ENCODE results near the gene PTPRG.

Gene PTPRG

DNA sequence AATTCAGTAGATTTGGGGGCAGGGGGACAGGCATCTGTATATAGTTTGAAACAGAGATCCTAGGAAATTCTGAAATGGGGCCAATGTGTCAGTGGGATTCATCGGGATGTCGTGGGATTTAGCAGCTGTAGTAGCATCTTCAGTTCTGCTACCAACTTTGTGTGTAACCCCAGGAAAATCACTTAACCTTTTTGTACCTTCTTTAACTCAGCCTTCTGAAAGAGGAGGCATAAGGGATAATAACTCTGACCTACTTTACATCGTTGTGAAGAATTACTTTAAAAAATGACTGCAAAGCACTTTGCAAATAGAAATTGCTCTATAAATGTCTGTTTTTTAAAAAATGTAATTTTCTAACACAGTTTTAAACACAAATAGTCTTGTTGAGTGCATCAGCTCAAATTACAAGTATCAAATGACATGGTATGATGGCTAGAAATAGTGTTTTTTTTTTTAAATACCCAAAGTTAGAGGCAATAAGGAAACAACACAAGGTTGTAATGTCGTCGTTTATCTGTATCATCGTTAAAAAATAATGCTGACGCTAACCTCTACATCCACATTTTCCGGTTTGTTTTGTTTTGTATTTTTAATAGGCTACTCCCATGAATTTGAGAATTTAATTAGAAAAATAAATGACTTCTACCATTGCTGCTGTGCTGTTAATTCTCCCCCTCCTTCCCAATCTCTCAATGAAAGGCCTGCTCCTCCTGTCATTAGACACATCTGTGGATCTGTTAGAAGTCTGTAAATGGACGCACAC is 338.5 kb downstream of the PTPRG start:
- Histone ChIP-seq H3K9me3 (ENCODE audit: control insufficient read depth, low read length) (no peaks in the 10 kb centered on the region), H3K27ac (ENCODE audit: insufficient read depth, low read length, poor library complexity, severe bottlenecking) (no peak overlapping the region), H3K4me3 (ENCODE audit: insufficient read depth, low read depth, low read length, poor library complexity, severe bottlenecking) (no peak overlapping the region), H3K27me3 (replicated peaks; ENCODE audit: control insufficient read depth, insufficient read depth, low read length, poor library complexity, severe bottlenecking) (no peaks in the 10 kb centered on the region), H3K4me1 (ENCODE audit: control insufficient read depth, insufficient read depth, low read length, poor library complexity, severe bottlenecking) (no peaks in the 10 kb centered on the region), H3K36me3 (ENCODE audit: control insufficient read depth, insufficient read depth, low read length) (no peaks in the 10 kb centered on the region)
- DNase-seq, result no peak

DNA sequence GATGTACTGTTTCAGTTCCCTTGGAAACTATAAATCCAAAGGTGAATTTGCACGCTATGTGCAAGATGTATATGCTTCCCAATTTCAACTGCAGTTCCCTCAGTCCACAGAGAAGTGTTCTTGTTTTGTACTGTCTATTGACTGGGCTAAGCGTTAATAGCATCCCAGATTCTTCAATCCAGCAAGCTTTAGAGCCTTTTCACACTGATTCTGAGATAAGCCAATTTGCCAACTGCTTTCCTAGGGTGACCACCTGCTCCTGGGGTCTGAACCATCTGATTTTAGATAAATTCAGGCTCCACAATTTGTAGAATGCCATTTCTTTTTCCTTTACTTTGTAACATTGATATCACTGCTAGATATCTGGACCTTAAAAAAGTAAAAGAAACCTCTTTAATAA is 340.1 kb downstream of the PTPRG start:
- Histone ChIP-seq H3K9me3 (ENCODE audit: control insufficient read depth, low read length) (no peaks in the 10 kb centered on the region), H3K27me3 (replicated peaks; ENCODE audit: control insufficient read depth, insufficient read depth, low read length, poor library complexity, severe bottlenecking) (no peaks in the 10 kb centered on the region), H3K36me3 (ENCODE audit: control insufficient read depth, insufficient read depth, low read length) (no peaks in the 10 kb centered on the region), H3K27ac (ENCODE audit: insufficient read depth, low read length, poor library complexity, severe bottlenecking) (no peak overlapping the region), H3K4me1 (ENCODE audit: control insufficient read depth, insufficient read depth, low read length, poor library complexity, severe bottlenecking) (no peaks in the 10 kb centered on the region), H3K4me3 (ENCODE audit: insufficient read depth, low read depth, low read length, poor library complexity, severe bottlenecking) (no peak overlapping the region)
- DNase-seq, result no peak

DNA sequence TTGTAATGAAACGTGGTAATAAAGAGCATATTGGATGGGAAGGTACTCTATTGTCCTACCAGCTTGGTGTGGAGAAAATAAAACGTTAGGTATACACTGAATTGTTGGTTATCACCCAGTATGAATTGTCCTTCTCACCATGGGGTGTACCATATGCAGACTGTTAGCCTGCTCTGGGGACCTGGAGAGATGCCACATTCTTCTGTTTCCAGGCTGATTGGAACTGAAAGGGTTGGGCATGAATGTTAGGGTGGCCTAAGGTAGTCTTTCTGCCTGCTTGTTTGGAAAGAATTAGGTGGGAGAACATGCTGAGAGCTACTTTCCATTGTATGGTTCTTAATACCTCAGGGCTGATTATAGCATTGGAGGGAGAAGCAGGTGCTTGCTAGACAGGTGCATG is 340.6 kb downstream of the PTPRG start:
- Histone ChIP-seq H3K9me3 (ENCODE audit: control insufficient read depth, low read length) (no peaks in the 10 kb centered on the region), H3K27me3 (replicated peaks; ENCODE audit: control insufficient read depth, insufficient read depth, low read length, poor library complexity, severe bottlenecking) (no peaks in the 10 kb centered on the region), H3K36me3 (ENCODE audit: control insufficient read depth, insufficient read depth, low read length) (no peaks in the 10 kb centered on the region), H3K4me3 (ENCODE audit: insufficient read depth, low read depth, low read length, poor library complexity, severe bottlenecking) (no peak overlapping the region), H3K4me1 (ENCODE audit: control insufficient read depth, insufficient read depth, low read length, poor library complexity, severe bottlenecking) (no peaks in the 10 kb centered on the region), H3K27ac (ENCODE audit: insufficient read depth, low read length, poor library complexity, severe bottlenecking) (no peak overlapping the region)
- no peak for DNase-seq

DNA sequence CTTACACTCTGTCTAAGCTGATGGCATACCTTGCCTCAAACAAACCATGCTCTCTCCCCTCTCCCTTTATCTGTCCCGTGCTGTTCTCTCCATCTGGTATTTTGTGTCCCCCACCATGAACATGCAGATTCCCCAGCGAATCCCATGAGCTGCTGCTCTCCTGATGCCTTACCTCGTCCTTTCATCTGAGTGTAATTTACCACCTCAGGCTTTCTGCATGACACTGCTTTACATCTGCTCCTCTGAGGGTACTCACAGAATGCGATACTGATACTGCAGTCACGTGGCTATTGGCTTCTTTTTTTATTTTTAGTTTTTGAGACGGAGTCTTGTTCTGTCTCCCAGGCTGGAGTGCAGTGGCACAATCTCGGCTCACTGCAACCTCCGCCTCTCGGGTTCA is 341.7 kb downstream of the PTPRG start:
- no peaks in the 10 kb centered on the region for H3K9me3 ChIP-seq (ENCODE audit: control insufficient read depth, low read length)
- no peaks in the 10 kb centered on the region for H3K36me3 ChIP-seq (ENCODE audit: control insufficient read depth, insufficient read depth, low read length)
- H3K4me1 ChIP-seq (ENCODE audit: control insufficient read depth, insufficient read depth, low read length, poor library complexity, severe bottlenecking), result no peaks in the 10 kb centered on the region
- no peak overlapping the region for H3K4me3 ChIP-seq (ENCODE audit: insufficient read depth, low read depth, low read length, poor library complexity, severe bottlenecking)
- H3K27me3 ChIP-seq (replicated peaks; ENCODE audit: control insufficient read depth, insufficient read depth, low read length, poor library complexity, severe bottlenecking), result no peaks in the 10 kb centered on the region
- no peak for DNase-seq
- H3K27ac ChIP-seq (ENCODE audit: insufficient read depth, low read length, poor library complexity, severe bottlenecking), result no peak overlapping the region

DNA sequence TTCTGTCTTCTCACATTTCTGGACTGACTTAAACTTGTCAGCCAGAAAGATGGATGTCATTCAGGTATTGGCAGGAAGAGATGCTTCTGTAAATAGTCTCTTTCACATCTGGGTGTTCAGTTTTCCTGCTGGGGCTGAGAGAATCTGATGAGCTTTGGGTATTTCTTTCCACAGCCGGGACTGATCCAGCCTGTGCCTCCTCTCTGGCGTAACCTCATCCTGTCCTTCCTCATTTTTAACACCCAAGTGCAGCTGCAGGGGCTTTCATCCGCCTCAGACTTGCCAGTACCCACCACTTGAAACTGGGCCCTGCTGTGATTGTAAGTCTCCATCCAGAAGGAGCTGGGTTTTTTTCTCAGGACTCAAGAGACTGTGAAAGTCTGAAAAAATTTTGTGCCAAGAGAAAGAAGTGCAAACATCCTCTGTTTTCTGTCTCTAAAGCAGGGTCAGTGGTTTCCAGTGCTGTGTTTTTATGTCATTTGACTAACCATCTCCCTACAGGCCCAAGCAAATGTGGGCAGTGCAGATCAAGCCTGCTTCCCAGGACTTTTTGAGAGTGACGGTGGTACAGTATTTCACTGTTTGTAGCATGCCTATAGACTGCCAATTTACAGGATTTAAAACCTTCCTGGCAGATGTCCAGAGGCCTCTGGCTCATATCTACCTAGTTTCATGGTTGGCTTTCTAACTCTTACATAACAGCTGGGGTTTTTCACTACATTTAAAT is 342.7 kb downstream of the PTPRG start:
- Histone ChIP-seq H3K4me3 (ENCODE audit: insufficient read depth, low read depth, low read length, poor library complexity, severe bottlenecking) (no peak overlapping the region), H3K4me1 (ENCODE audit: control insufficient read depth, insufficient read depth, low read length, poor library complexity, severe bottlenecking) (no peaks in the 10 kb centered on the region), H3K36me3 (ENCODE audit: control insufficient read depth, insufficient read depth, low read length) (no peaks in the 10 kb centered on the region), H3K27me3 (replicated peaks; ENCODE audit: control insufficient read depth, insufficient read depth, low read length, poor library complexity, severe bottlenecking) (no peaks in the 10 kb centered on the region), H3K9me3 (ENCODE audit: control insufficient read depth, low read length) (no peaks in the 10 kb centered on the region), H3K27ac (ENCODE audit: insufficient read depth, low read length, poor library complexity, severe bottlenecking) (no peak overlapping the region)
- no peak for DNase-seq

DNA sequence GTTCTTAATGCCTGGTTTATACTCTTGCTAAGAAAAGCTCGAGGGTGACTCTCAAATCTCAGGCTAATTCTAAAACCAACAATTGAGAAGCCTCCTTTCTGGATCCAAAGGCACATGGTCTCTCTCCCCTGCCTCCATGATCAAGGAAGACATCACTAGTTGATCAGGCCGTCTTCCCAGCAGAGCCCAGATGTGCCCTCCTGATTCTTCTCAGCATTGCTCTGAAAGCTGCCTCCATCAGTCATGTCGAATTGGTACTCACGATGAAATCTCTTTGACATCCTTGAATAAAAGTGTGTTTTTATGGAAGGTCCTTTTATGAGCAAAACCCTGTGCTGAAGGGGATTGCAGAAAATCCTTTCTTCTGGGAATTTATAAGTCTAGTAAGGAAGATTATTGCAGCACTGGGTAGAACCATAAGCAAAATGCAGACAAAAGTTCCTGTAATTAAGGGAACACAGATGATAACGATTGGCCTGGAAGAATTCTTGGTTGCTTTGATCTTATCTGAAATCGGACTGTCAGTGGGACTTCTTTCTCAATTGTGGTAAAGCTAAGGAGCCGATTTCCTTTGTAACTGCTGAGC is 345.9 kb downstream of the PTPRG start:
- Histone ChIP-seq H3K27me3 (replicated peaks; ENCODE audit: control insufficient read depth, insufficient read depth, low read length, poor library complexity, severe bottlenecking) (no peaks in the 10 kb centered on the region), H3K27ac (ENCODE audit: insufficient read depth, low read length, poor library complexity, severe bottlenecking) (no peak overlapping the region), H3K4me3 (ENCODE audit: insufficient read depth, low read depth, low read length, poor library complexity, severe bottlenecking) (no peak overlapping the region), H3K4me1 (ENCODE audit: control insufficient read depth, insufficient read depth, low read length, poor library complexity, severe bottlenecking) (no peaks in the 10 kb centered on the region), H3K9me3 (ENCODE audit: control insufficient read depth, low read length) (no peaks in the 10 kb centered on the region), H3K36me3 (ENCODE audit: control insufficient read depth, insufficient read depth, low read length) (no peaks in the 10 kb centered on the region)
- no peak for DNase-seq

DNA sequence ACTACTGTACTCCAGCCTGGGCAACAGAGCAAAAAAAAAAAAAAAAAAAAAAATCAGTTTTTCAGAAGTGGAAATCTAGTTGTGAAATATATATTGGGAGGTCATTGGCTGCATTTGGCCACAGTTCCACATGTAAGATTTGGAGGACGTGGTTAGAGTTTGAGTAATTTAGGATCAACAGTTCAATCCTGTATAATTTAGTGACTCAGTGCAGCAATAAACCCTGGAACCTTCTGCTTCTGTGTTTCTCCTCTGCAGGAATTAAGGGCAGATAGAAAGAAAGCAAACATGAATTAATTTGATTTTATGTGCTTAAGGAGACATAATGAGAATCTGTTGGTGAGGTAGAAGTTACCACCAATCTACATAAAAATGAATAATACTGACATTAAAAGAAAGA is 347.0 kb downstream of the PTPRG start:
- H3K4me3 ChIP-seq (ENCODE audit: insufficient read depth, low read depth, low read length, poor library complexity, severe bottlenecking), result no peak overlapping the region
- no peak overlapping the region for H3K27ac ChIP-seq (ENCODE audit: insufficient read depth, low read length, poor library complexity, severe bottlenecking)
- DNase-seq, result no peak
- H3K27me3 ChIP-seq (replicated peaks; ENCODE audit: control insufficient read depth, insufficient read depth, low read length, poor library complexity, severe bottlenecking), result no peaks in the 10 kb centered on the region
- H3K4me1 ChIP-seq (ENCODE audit: control insufficient read depth, insufficient read depth, low read length, poor library complexity, severe bottlenecking), result no peaks in the 10 kb centered on the region
- H3K36me3 ChIP-seq (ENCODE audit: control insufficient read depth, insufficient read depth, low read length), result no peaks in the 10 kb centered on the region
- no peaks in the 10 kb centered on the region for H3K9me3 ChIP-seq (ENCODE audit: control insufficient read depth, low read length)

DNA sequence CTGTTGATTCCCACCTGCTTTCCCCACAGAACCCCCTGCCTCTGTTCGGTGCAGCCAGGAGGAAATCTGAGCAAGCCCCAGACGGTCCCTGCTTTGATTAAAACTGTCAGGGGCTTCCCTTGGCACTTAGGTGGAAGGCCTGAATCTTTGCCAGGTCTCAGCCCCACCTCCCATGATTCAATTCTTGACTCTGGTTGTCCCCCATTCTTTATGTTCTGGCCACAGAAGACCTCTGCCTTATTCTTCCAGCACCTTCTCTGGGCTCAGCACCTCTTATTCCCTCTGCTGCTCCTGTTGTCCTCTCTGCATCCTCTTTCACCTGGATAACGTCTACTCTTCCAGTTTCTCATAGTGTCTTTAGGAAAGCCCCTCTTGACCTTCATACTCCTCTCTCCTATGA is 349.4 kb downstream of the PTPRG start:
- no peaks in the 10 kb centered on the region for H3K27me3 ChIP-seq (replicated peaks; ENCODE audit: control insufficient read depth, insufficient read depth, low read length, poor library complexity, severe bottlenecking)
- no peak overlapping the region for H3K27ac ChIP-seq (ENCODE audit: insufficient read depth, low read length, poor library complexity, severe bottlenecking)
- no peak for DNase-seq
- H3K9me3 ChIP-seq (ENCODE audit: control insufficient read depth, low read length), result no peaks in the 10 kb centered on the region
- H3K36me3 ChIP-seq (ENCODE audit: control insufficient read depth, insufficient read depth, low read length), result no peaks in the 10 kb centered on the region
- no peaks in the 10 kb centered on the region for H3K4me1 ChIP-seq (ENCODE audit: control insufficient read depth, insufficient read depth, low read length, poor library complexity, severe bottlenecking)
- H3K4me3 ChIP-seq (ENCODE audit: insufficient read depth, low read depth, low read length, poor library complexity, severe bottlenecking), result no peak overlapping the region

DNA sequence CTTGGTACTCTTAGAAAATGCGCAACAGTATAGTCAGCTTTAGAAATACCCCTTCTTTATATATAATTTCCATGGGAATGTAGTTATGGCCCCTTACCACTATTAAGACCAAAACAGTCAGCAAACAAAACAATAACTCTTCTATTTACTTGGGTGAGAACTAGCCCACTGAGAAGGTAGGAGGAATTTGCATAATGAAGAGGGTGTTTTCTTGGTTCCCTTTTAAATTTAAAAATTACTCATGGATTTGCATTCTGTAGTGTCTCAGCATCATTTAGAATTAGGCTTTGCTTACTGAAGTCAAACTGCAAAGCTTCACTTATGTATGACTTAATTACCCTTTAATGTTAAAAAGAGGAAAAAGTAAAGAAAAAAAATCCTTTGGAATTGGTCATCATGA is 350.8 kb downstream of the PTPRG start:
- no peak overlapping the region for H3K4me3 ChIP-seq (ENCODE audit: insufficient read depth, low read depth, low read length, poor library complexity, severe bottlenecking)
- H3K36me3 ChIP-seq (ENCODE audit: control insufficient read depth, insufficient read depth, low read length), result no peaks in the 10 kb centered on the region
- H3K27ac ChIP-seq (ENCODE audit: insufficient read depth, low read length, poor library complexity, severe bottlenecking), result no peak overlapping the region
- H3K27me3 ChIP-seq (replicated peaks; ENCODE audit: control insufficient read depth, insufficient read depth, low read length, poor library complexity, severe bottlenecking), result no peaks in the 10 kb centered on the region
- no peak for DNase-seq
- no peaks in the 10 kb centered on the region for H3K4me1 ChIP-seq (ENCODE audit: control insufficient read depth, insufficient read depth, low read length, poor library complexity, severe bottlenecking)
- no peaks in the 10 kb centered on the region for H3K9me3 ChIP-seq (ENCODE audit: control insufficient read depth, low read length)

DNA sequence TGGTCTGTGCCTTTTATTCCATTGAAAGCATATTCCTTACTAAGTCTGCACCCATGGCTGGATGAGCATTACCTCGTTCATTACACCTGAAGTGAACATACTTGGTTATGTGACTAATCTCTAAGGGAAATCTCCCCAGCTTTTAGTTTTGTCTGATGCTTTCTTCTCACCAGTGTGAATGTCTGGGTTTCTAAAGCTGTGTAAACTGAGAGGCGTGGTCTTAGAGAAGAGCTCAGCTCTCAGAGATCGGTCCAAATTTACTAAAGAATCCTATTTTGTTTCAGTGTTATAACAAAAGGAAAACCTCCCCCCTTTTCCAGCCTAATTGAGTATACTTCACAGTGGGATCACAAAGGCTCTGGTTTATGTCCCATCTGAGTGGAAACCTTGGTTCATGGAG is 352.3 kb downstream of the PTPRG start:
- Histone ChIP-seq H3K36me3 (ENCODE audit: control insufficient read depth, insufficient read depth, low read length) (no peaks in the 10 kb centered on the region), H3K4me3 (ENCODE audit: insufficient read depth, low read depth, low read length, poor library complexity, severe bottlenecking) (no peak overlapping the region), H3K27me3 (replicated peaks; ENCODE audit: control insufficient read depth, insufficient read depth, low read length, poor library complexity, severe bottlenecking) (no peaks in the 10 kb centered on the region), H3K27ac (ENCODE audit: insufficient read depth, low read length, poor library complexity, severe bottlenecking) (no peak overlapping the region), H3K4me1 (ENCODE audit: control insufficient read depth, insufficient read depth, low read length, poor library complexity, severe bottlenecking) (no peaks in the 10 kb centered on the region), H3K9me3 (ENCODE audit: control insufficient read depth, low read length) (no peaks in the 10 kb centered on the region)
- no peak for DNase-seq
